Stimulated activated CD8-positive, alpha-beta memory T cell treated with anti-CD3 and anti-CD28 coated beads, Interleukin-7, amount 100 ng/mL, for 24 hours (primary cell): ENCODE measurements around the gene RBM15B.

Experiments
- DNase-seq: peaks from one replicate; pipeline ENCODE4 v3.0.0-alpha.2; 2020; ENCODE audit warnings: low read depth

RBM15B gene

DNA sequence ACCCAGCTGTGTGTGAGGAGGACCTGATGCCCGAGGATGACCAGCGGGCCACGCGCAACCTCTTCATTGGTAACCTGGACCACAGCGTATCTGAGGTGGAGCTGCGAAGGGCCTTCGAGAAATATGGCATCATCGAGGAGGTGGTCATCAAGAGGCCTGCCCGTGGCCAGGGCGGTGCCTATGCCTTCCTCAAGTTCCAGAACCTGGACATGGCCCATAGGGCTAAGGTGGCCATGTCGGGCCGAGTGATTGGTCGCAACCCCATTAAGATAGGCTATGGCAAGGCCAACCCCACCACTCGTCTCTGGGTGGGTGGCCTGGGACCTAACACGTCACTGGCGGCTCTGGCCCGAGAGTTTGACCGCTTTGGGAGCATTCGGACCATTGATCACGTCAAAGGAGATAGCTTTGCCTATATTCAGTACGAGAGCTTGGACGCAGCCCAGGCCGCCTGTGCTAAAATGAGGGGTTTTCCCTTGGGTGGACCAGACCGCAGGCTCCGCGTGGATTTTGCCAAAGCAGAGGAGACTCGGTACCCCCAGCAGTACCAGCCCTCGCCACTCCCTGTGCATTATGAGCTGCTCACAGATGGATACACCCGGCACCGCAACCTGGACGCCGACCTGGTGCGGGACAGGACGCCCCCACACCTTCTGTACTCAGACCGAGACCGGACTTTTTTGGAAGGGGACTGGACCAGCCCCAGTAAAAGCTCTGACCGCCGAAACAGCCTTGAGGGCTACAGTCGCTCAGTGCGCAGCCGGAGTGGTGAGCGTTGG is 1.5 kb downstream of the RBM15B start:
- no peak for DNase-seq

DNA sequence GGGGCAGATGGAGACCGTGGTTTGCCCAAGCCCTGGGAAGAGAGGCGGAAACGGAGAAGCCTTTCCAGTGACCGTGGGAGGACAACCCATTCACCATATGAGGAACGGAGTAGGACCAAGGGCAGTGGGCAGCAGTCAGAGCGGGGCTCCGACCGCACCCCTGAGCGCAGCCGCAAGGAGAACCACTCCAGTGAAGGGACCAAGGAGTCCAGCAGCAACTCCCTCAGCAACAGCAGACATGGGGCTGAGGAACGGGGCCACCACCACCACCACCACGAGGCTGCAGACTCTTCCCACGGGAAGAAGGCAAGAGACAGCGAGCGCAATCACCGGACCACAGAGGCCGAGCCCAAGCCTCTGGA is 2.0 kb downstream of the RBM15B start:
- DNase-seq = no peak

DNA sequence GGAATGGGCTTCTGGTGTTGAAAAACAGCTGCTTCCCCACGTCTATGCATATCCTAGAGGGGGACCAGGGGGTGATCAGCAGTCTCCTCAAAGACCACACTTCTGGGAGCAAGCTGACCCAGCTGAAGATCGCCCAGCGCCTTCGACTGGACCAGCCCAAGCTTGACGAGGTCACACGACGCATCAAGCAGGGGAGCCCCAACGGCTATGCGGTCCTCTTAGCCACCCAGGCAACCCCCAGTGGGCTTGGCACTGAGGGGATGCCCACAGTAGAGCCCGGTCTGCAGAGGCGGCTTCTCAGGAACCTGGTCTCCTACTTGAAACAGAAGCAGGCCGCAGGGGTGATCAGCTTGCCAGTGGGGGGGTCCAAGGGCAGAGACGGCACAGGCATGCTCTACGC is 2.5 kb downstream of the RBM15B start:
- DNase-seq = no peak

DNA sequence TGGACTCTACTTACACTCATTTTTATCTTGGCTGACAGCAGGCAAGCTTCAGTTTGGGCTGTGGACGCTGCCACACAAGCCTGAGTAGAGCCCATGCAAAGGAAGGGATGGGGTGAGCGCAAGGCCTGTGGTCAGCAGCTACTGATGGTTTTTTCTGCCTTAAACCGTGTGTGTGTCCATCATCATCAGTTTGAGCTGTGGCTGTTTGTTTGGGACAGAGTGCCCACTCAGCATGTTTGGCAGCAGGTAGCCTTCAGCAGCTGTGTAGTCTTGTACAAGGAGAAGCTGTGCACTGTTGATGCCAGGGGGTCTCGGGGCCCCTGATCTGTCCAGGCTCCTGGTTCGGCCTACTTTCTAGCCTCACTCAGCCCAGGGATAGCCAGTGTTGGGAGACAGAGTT is 3.5 kb downstream of the RBM15B start:
- DNase-seq = no peak

DNA sequence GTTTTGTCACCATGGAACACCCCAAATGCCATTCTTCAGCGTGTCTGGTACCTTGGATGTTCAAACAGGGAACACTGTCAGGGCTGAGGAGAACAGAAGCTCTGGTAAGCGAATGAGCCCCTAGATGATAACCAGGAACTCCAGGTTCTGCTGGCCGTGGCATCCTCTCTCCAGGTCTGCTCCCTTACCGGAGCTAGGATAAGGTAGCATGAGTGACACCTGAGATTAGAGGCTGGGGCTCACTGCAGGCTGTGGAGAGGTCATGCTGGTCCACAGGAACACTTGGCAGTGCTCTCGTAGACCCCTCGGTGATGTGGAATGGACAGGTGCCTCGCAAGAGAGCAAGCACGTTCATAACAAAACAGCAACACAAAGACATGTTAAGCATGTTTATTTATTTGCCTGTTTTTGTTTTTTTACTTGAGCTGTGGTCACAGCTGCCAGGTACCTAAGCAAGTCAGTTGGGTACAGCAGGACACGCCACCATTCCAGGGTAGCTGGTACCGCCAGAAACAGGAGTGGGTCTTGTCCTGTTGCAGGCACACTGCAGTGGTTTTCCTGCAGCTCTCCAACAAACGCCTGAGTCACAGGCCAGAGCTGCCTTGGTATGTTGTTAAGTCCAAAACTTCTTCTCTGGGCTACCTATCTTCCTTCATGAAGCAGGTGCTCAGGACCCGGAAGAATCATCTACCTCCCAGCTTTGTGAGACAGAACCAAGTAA is 4.6 kb downstream of the RBM15B start:
- DNase-seq = no peak

DNA sequence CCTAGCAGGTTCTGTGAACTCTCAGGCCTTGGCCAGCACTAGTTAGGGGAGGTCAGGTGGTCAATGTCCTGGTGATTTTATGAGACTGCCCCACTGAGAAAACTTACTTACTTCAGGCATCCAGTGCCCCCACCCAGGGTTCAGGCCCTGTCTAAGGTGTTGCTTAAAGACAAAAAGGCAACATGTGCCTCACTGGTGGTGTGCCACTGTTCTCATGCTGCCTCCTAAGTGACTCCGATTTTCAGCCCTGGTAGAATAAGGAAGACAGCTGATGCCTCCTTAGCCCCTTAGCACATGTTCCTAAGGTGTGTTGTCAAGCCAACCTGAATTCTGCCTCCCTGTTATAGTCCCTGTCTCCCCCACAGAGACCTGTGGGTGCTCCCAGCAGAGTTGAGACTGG is 5.3 kb downstream of the RBM15B start:
- no peak for DNase-seq

DNA sequence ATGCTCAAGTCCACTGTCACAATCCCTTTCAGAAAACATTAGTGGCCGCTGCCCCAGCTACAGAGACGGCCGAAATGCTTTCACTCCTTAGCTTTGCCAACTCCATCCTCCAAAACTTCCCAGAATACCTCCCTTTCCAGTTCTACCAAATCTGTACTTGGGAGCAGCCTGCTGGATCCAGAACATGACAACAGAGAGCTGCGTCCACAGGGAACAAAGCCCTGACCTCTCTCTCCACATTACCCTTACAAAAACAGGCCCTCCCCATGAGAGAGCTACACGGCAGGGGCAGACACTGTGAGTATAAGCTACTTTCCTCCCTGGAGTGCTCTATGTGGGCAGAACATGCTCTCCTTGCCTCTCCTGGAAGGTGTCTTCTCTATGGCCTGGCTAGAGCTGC is 6.3 kb downstream of the RBM15B start:
- DNase-seq = no peak

DNA sequence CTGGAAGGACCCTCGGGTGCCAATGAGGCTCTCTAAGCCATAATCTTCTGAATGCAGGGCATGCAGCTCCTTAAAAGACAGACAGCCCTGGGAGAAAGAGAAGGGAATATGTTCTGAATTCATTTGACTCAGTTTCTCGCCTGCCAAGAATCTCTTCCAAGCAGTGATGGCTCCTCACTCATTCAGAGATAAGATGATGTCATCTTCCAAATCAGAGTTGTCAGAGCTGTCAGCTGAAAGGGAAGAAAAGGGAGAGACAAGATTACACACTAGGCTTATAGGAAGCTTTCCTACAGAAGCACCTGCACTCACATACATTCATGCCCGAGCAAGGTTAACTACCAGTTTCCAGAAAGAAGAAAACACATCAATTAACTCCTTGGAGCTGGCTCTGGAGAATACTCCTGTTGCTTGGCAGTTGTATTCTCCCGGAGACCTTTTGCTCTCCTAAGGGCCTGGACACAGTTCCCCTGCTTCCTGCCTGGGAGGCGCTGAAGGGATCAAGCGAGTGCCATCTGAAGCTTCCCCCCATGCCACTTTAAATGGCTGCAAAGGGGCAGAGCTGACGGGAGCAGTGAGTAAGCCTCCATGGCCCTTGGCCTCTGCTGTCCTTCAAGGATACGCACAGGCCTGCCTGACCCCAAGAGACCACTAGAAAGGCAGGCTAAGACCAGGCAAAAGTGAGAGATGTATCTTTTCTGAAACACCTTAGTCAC is 7.7 kb downstream of the RBM15B start:
- DNase-seq = no peak

DNA sequence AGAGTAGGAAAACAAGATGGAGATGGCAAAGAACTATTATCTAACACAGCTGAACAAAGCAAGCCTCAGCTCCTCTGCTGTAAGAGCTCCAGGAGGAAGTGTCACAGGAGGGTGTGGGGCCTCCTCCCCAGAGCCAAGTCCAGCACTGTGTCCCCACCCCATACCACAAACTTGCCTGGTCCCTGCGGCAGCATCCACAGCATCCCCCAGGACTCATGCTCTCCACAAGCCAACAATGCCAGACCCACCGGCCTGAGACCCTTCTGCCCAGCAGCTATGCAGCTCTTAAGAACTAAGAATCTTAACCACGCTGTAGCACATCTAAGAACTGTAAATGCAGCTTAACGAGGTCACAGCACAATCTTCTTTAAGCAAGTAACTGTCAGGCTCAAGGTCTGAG is 9.1 kb downstream of the RBM15B start:
- no peak for DNase-seq

DNA sequence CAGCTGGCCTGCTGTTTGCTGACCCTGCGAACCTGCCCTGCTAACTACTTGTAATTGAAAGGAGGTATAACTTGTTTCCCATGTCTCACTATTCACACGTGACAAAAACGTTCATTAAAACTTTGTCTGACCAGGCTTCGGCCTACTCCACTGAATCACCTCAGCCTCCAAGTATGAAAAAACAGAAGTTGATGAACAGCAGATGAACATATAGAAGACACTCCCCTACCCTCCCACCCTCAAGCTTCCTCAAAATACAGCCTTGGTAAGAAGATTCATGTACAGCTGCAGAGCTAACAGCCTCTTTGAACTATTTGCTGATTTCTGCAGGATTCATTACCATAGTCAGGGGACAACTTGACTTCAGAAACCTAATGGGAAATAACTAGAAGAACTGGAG is 10.7 kb downstream of the RBM15B start:
- DNase-seq = no peak

DNA sequence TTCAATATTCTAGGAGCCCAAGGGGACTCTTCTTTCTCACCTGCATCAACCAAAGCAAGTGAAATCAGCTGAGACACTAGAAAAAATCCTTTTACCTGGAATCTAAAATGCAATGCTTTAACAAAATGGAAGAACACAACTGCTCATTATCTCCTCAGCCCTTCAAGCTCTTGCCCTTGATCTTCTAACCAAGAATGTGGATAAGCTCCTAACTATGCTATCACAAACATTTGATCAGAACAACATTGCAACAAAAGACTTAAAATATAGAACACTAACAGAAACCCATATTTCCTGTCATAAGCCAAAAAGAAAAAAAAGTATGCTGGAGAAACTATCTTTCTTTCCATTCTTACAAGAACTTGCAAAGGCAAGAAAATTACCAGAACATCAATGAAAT is 12.6 kb downstream of the RBM15B start:
- DNase-seq = no peak

DNA sequence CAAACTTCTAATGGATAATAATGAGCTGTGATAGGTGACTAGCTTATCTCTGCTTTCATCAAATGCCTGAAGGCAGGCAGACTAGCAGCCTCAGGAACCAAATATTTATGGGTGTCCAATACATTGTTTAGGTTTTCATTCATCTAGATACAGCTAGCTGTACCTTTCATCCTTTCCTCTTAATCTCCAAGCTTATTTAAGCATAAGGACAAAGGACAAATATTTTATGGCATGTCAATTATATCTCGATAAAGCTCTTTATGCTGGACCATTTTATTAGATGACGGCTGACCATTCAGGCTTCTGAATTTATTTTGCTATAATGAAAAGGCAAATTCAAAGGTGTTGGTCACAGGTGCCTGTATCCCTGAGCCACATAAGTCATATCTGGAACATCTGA is 16.9 kb downstream of the RBM15B start:
- DNase-seq = no peak

DNA sequence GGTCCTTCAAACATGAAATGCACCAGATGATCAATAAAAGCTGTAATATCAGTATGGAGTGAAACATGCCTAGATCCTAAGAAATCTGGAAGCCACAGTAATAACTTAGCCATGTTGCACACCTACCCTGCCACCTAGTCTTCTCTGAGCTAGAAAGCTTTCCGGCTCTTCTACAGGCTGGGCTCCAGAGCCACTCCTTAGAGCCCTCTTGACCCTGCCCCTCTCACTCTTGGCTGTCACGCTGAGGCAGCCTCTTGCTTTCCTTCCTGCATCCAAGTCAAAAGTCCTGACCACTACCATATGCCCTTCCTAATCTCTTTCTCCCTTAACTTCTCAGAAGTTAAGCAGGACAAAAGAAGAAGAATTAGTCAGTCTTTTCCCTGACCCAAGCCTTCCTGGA is 17.7 kb downstream of the RBM15B start:
- DNase-seq = no peak

DNA sequence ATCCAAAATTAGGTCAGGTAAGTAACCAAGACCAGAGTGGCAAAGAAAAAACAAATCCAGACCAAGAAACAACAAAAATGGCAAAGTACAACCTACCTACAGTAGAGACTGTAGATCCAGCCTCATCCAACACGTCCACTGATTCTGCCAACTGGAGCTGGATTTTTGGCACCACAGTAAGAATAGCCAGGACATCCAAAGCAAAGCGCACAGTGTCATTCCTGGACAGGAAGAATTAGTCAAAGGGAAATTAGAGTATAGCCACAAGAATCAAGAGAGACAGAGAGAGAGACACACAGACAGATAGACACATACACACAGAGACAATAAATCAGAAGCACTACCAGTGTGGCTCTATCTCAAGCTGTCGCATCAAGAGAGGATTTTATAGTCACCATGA is 31.1 kb downstream of the RBM15B start:
- no peak for DNase-seq

DNA sequence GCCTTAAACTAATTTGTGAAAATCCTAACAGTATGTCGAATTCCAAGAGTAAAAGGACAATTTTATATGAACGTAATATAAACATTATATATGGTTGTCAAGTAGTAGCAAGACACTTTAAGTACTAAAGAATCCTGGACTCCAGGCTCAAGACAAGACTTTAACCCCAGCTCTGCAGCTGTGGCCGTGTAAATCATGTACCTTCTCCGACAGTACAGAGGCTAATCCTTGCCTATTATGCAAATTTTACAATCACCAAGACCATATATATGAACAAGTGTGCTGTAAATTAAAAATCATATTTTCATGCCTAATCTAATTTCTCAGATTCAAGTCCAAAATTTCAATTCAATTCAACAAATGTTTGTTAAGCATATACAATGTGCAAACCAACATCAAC is 35.8 kb downstream of the RBM15B start:
- DNase-seq = no peak

DNA sequence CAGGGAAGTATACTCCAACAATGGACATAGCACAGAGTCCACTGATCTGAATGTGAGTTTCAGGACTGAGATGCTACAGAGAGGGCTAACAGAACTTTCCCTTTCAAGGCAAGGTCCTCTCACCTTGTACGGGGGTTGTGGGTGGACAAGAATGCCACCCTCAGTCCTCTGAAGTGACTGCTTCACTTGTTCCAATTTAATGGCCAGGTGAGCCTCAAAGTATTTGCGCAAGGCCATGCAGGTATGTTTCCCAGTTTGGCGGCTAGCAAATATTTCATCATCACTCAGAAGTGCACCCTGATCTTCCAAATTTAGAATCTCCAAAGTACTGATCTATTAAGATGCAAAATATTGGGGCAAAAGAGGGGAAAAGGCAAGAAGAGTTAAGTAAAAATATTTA is 38.1 kb downstream of the RBM15B start:
- DNase-seq = no peak

DNA sequence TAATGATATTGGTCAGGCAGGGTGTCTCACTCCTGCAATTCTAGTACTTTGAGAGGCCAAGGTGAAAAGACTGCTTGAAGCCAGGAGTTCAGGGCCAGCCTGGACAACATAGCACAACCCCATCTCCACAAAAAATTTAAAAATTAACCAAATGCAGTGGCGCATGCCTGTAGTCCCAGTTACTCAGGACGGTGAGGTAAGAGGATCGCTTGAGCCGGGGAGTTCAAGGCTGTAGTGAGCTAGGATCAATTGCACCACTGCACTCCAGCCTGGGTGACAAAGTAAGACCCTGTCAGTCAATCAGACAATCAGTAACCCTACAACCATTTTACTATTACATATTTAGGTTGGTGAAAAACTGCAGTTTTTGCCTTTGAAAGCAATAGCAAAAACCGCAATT is 43.0 kb downstream of the RBM15B start:
- DNase-seq = no peak

DNA sequence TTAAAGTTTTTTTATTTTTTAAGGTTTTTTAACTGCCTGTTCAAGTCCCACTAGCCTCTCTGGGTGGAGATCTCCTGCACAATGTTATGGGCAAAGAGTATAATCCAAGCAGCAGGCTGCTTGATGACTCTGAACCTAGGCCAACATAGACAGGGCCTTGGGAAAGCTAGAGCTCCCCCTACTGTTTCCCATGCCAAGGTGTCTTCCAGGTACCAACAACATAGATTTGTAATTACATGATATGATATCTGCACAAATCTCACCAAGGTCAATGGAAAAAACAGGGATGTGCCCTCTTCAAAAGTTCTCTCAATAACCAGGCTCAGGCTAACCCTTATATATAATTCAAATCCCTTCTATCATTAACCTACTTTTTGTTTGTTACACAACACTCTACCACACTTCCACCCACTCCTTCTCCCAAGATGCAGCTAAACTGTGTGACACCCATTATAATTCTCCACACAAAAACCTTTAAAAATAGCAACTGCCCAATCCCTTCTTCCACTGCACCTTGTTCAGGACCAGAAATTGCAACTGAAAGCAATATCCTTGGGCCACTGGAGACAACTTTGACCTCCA is 43.8 kb downstream of the RBM15B start:
- DNase-seq = no peak

DNA sequence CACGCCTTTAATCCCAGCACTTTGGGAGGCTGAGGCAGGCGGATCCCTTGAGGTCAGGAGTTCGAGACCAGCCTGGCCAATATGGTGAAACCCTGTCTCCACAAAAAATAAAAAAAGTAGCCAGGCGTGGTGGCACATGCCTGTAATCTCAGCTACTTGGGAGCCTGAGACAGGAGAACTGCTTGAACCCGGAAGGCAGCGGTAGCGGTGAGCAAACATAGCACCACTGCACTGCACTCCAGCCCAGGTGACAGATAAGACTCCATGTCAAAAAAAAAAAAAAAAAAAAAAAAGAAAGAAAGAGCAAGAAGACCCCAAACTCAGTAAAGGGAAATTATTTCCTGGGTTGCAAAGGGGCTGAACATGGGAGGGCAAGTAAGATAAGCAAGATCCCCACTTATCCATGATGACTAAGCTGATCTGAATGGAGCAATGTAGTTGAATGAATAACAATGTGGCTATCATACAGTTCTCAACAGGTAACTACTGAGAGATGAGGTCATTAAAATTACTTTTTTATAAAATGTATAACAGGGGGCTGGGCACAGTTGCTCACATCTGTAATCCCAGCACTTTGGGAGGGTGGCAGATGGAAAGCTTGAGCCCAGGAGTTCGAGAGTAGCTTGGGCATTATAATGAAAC is 46.0 kb downstream of the RBM15B start:
- no peak for DNase-seq

DNA sequence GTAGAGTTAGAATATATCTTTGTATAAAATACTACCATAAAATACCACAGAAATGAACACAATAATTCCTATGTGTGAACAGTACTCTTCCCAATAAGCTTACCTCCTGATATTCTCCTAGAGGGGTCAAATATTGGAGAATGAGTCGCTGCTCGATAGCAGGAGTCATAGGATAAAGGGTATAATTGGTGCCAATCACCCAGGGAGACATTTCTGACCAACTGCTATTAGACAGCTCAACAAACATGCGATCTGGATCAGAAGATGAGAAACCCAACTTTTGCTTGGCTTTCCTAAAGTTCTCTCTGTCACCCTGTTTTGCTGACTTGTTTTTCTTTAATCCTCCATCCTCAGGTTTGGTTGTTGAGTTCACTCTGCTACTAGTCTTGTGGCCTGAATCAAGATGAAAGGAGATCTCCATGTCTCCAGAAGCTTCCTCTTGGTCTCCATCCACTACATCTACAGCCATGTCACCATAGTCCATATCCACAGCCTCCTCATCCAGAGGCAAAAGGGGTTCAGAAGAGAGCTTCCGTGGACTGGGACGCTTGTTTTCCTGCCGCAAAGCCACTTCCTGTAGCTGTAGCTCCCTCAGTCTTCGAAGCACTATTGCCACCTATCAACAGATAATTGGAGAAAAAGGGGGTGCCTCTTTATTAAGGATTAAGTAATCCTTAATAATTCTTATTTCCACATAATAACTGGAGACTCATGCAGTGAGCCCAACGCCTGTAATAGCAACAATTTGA is 50.4 kb downstream of the RBM15B start:
- no peak for DNase-seq

DNA sequence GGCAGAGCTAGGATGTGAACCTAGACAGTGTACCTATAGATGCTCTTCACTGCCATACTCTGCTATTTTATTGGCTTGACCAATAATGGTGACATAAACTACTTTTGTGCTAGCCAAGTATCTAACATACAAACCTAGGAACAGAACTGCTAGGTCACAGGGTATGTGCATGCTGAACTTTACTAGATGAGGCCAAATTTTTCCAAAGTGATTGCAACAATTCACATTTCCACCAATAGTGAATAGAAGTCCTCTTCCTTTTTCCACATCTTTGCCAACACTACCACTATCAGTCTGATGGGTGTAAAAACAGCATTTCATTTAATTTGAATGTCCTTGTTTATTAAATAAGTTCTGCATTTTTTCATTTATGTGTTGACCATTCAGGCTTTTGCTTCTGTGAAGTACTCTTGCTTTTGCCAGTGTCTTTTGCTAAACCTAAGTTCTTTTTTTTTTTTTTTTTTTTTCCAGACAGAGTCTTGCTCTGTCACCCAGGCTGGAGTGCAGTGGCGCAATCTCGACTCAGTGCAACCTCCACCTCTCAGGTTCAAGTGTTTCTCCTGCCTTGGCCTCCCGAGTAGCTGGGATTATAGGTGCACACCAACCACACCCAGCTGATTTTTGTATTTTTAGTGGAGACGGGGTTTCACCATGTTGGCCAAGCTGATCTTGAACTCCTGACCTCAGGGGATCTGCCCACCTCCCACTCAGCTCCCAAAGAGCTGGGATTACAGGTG is 54.6 kb downstream of the RBM15B start:
- DNase-seq = no peak
